Measurements from ENCODE around the gene ATP10D.
A peak's percentile ranks its signal among the peaks of the same experiment; 100 is the strongest.
"Not testable (repeated sequence)": the region's sequence is repeated elsewhere in the genome, so short reads cannot be mapped to it uniquely, and the experiment has no call there.

The ATP10D gene

DNA sequence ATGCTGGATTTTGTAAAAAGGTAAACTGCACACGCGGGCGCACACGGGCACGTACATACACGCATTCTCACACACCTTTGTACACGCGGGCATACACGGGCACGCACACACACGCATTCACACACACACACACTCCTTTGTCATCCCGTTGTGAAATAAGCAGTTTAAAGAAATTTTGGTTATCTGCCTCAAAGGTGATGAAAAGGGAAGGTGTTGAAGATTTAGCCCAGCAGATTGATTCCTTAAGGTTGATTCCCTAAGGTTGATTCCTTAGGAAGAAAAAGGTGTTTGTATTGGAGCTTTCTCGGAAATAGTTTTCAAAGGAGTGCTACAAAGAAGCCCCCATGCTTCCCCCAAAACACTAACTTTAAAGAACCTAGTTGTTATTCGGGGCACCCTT, 693 bp downstream of the ATP10D start:
- no peak for TF ChIP-seq GLIS3 (CRISPR knock-in tag; IDR thresholded peaks at IDR 0.05)
- no peak for TF ChIP-seq ZFP30 (CRISPR knock-in tag; IDR thresholded peaks at IDR 0.05)
- TF ChIP-seq CREB5 (CRISPR knock-in tag; IDR thresholded peaks at IDR 0.05; ENCODE audit: low read depth), result no peak
- no peak for TF ChIP-seq ISL1 (CRISPR knock-in tag; IDR thresholded peaks at IDR 0.05)
- no peak for TF ChIP-seq TOX (CRISPR knock-in tag; IDR thresholded peaks at IDR 0.05; ENCODE audit: borderline replicate concordance)
- TF ChIP-seq ZC3H10 (CRISPR knock-in tag; IDR thresholded peaks at IDR 0.05), result no peak
- TF ChIP-seq RARB (CRISPR knock-in tag; IDR thresholded peaks at IDR 0.05), result no peak
- peak; percentile 7 for ATAC-seq

- ATAC-seq, result peak; percentile 9; the same call in 2 of the 3 replicates
- TF ChIP-seq CREB5 (CRISPR knock-in tag; IDR thresholded peaks at IDR 0.05; ENCODE audit: low read depth) (no peak), ZFP3 (CRISPR knock-in tag; IDR thresholded peaks at IDR 0.05) (no peak), TOX (CRISPR knock-in tag; IDR thresholded peaks at IDR 0.05; ENCODE audit: borderline replicate concordance) (no peak), ZFP30 (CRISPR knock-in tag; IDR thresholded peaks at IDR 0.05) (no peak), TSHZ2 (CRISPR knock-in tag; IDR thresholded peaks at IDR 0.05) (no peak), POU6F1 (CRISPR knock-in tag; IDR thresholded peaks at IDR 0.05; ENCODE audit: borderline replicate concordance, low read depth) (no peak), ESRRG (CRISPR knock-in tag; IDR thresholded peaks at IDR 0.05) (no peak), CSDC2 (CRISPR knock-in tag; IDR thresholded peaks at IDR 0.05) (no peak)
Observed at GRCh38 chr4:47486231-47486673, 1.2 kb downstream of the ATP10D start.

- not testable (repeated sequence) for ATAC-seq
Observed at GRCh38 chr4:47486727-47487126, 1.7 kb downstream of the ATP10D start.

DNA sequence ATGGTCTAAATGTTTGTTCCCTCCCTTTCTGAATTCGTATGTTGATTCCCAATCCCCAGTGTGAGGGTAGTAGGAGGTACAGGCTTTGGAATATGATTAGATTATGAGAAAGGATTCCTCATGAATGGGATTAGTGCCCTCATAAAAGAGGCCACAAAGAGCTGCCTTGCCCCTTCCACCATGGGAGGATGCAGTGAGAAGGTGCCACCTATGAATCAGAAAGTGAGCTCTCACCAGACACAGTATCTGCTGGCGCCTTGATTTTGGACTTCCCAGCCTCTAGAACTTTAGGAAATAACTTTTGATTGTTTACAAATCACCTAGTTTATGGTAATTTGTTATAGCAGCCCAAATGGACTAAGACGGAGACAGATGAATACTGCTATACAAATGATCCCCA, 3.6 kb downstream of the ATP10D start:
- ATAC-seq, result no peak
- TF ChIP-seq TCF4 (CRISPR knock-in tag; IDR thresholded peaks at IDR 0.05; ENCODE audit: borderline replicate concordance), result no peak
- no peak for TF ChIP-seq ZC3H10 (CRISPR knock-in tag; IDR thresholded peaks at IDR 0.05)
- no peak for TF ChIP-seq PPARA (CRISPR knock-in tag; IDR thresholded peaks at IDR 0.05; ENCODE audit: borderline replicate concordance)

GRCh38 chr4:47490550-47490949, 5.5 kb downstream of the ATP10D start:
- TF ChIP-seq ISL1 (CRISPR knock-in tag; IDR thresholded peaks at IDR 0.05) (no peak), POU6F1 (CRISPR knock-in tag; IDR thresholded peaks at IDR 0.05; ENCODE audit: borderline replicate concordance, low read depth) (no peak), ZNF8 (CRISPR knock-in tag; IDR thresholded peaks at IDR 0.05) (no peak), CSDC2 (CRISPR knock-in tag; IDR thresholded peaks at IDR 0.05) (no peak), ZFP3 (CRISPR knock-in tag; IDR thresholded peaks at IDR 0.05) (no peak), OSR1 (CRISPR knock-in tag; IDR thresholded peaks at IDR 0.05) (no peak)
- peak; percentile 77 for ATAC-seq

Data from SK-N-SH treated with all-trans-retinoic acid at 6 μM for 48 hours (cell line).